ENCODE results near the gene LSMEM2. TPM values are rescaled to one million over a fixed set of nuclear protein-coding genes. Genes with fewer than 3 reads are reported as not detected.

The LSMEM2 gene
- total and polyA plus RNA-seq, 9 of the 15 experiments (the other 6 are each of a cell fraction or from before 2014, with no cell fraction given) = not detected

- TF ChIP-seq, protein P1, sequence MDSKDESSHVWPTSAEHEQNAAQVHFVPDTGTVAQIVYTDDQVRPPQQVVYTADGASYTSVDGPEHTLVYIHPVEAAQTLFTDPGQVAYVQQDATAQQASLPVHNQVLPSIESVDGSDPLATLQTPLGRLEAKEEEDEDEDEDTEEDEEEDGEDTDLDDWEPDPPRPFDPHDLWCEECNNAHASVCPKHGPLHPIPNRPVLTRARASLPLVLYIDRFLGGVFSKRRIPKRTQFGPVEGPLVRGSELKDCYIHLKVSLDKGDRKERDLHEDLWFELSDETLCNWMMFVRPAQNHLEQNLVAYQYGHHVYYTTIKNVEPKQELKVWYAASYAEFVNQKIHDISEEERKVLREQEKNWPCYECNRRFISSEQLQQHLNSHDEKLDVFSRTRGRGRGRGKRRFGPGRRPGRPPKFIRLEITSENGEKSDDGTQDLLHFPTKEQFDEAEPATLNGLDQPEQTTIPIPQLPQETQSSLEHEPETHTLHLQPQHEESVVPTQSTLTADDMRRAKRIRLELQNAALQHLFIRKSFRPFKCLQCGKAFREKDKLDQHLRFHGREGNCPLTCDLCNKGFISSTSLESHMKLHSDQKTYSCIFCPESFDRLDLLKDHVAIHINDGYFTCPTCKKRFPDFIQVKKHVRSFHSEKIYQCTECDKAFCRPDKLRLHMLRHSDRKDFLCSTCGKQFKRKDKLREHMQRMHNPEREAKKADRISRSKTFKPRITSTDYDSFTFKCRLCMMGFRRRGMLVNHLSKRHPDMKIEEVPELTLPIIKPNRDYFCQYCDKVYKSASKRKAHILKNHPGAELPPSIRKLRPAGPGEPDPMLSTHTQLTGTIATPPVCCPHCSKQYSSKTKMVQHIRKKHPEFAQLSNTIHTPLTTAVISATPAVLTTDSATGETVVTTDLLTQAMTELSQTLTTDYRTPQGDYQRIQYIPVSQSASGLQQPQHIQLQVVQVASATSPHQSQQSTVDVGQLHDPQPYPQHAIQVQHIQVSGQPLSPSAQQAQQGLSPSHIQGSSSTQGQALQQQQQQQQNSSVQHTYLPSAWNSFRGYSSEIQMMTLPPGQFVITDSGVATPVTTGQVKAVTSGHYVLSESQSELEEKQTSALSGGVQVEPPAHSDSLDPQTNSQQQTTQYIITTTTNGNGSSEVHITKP (IDR thresholded peaks at IDR 0.05; ENCODE audit: partially characterized antibody) = no peak
- no peak for TF ChIP-seq ZBTB9 (CRISPR knock-in tag; IDR thresholded peaks at IDR 0.05)
- TF ChIP-seq TAL1 (IDR thresholded peaks at IDR 0.05) = no peak
- no peak for TF ChIP-seq MYC (IDR thresholded peaks at IDR 0.05; ENCODE audit: low read depth, low read length)
- TF ChIP-seq MYC (CRISPR knock-in tag; IDR thresholded peaks at IDR 0.05; ENCODE audit: borderline replicate concordance, low read depth) = no peak
- TF ChIP-seq TEAD1 (CRISPR knock-in tag; IDR thresholded peaks at IDR 0.05) = no peak
- TF ChIP-seq ZBTB12 (CRISPR knock-in tag; IDR thresholded peaks at IDR 0.05) = no peak
- no peak for TF ChIP-seq ZNF785 (CRISPR knock-in tag; IDR thresholded peaks at IDR 0.05)
- no peak for TF ChIP-seq POLR3G (IDR thresholded peaks at IDR 0.05; ENCODE audit: extremely low read depth, insufficient read length, insufficient replicate concordance)
- peak in 1 of 2 experiments; percentile 44; a peak in 1 of 4 replicates for TF ChIP-seq HDAC1 (IDR thresholded peaks at IDR 0.05)
- TF ChIP-seq, protein P2, sequence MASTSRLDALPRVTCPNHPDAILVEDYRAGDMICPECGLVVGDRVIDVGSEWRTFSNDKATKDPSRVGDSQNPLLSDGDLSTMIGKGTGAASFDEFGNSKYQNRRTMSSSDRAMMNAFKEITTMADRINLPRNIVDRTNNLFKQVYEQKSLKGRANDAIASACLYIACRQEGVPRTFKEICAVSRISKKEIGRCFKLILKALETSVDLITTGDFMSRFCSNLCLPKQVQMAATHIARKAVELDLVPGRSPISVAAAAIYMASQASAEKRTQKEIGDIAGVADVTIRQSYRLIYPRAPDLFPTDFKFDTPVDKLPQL (IDR thresholded peaks at IDR 0.05; ENCODE audit: extremely low read depth, insufficient read length) = no peak
- TF ChIP-seq ELK1 (CRISPR knock-in tag; IDR thresholded peaks at IDR 0.05) = no peak
- TF ChIP-seq CBX2 (IDR thresholded peaks at IDR 0.05; ENCODE audit: insufficient read depth, low read length, poor library complexity, severe bottlenecking) = no peak
- TF ChIP-seq FOSL1 (tag; conservative IDR thresholded peaks at IDR 0.05) = no peak
- TF ChIP-seq SMARCB1 (IDR thresholded peaks at IDR 0.05; ENCODE audit: insufficient read length, low read depth) = no peak
- TF ChIP-seq CBX8 (IDR thresholded peaks at IDR 0.05; ENCODE audit: borderline replicate concordance, extremely low read depth, low read depth, low read length, poor library complexity, severe bottlenecking) = no peak
- TF ChIP-seq HES1 (IDR thresholded peaks at IDR 0.05; ENCODE audit: low read depth) = no peak
- peak; percentile 91 for TF ChIP-seq CREM (IDR thresholded peaks at IDR 0.05; ENCODE audit: low read depth)
- no peak for TF ChIP-seq PHB (CRISPR knock-in tag; IDR thresholded peaks at IDR 0.05)
- no peak for TF ChIP-seq CHD2 (IDR thresholded peaks at IDR 0.05; ENCODE audit: low read depth, low read length)
Measured at GRCh38 chr3:50246517-50246954, 32.4 kb upstream of the LSMEM2 start (continued).
